ENCODE results near the gene ARIH1.

DNA sequence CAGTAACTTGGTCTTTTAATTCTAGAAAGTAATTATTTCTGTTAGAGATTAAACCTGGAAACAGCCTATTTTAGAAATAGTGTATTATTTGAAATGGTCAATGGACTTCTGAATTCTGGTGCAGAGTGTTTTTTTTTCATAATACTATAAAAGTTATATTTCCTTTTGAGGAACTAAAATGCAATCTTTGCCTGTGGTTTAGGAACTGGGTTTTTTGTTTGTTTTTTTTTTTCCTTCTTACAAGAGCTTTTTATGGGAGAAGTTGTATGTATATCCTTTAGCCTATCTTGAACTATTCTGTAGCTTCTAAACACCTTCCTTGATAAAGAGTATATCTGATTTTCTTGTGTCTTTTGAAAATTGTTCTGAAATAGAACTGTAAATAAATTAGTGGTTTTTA is 88.3 kb downstream of the ARIH1 start:
- TF ChIP-seq, protein P1, sequence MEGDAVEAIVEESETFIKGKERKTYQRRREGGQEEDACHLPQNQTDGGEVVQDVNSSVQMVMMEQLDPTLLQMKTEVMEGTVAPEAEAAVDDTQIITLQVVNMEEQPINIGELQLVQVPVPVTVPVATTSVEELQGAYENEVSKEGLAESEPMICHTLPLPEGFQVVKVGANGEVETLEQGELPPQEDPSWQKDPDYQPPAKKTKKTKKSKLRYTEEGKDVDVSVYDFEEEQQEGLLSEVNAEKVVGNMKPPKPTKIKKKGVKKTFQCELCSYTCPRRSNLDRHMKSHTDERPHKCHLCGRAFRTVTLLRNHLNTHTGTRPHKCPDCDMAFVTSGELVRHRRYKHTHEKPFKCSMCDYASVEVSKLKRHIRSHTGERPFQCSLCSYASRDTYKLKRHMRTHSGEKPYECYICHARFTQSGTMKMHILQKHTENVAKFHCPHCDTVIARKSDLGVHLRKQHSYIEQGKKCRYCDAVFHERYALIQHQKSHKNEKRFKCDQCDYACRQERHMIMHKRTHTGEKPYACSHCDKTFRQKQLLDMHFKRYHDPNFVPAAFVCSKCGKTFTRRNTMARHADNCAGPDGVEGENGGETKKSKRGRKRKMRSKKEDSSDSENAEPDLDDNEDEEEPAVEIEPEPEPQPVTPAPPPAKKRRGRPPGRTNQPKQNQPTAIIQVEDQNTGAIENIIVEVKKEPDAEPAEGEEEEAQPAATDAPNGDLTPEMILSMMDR (IDR thresholded peaks at IDR 0.05): no peak
- no peak for TF ChIP-seq POLR2AphosphoS5 (IDR thresholded peaks at IDR 0.05; ENCODE audit: low read depth, low read length)
- no peak for TF ChIP-seq TCF7L2 (IDR thresholded peaks at IDR 0.05; ENCODE audit: low read depth, low read length)

All from Panc1 (cell line).